GM12878 (cell line): ENCODE data around the gene CLIC3. TPM values are rescaled to one million over a fixed set of nuclear protein-coding genes. Genes with fewer than 3 reads are reported as not detected.

Experiments used
- ATAC-seq: fragments of 200-7000 bp; cut with Tn5 transposase; 3 replicates; pipeline ENCODE4 v1.9.1; 2020; ENCODE audit warnings: mild to moderate bottlenecking, moderate library complexity
- BruUV-seq: library from RNA; stranded (reverse); fragments of 400-500 nt; replicated peaks from 2 replicates; lab custom pipeline; 2021; lab: Mats Ljungman, UMichigan
- CTCF ChIA-PET: fragments of 300-600 bp; sonication (Branson Sonifier 250); formaldehyde crosslinking; extraction: SDS; loops from one replicate; lab custom pipeline; 2021; ENCODE audit warnings: inconsistent platforms; lab: Yijun Ruan, JAX
- POLR2A ChIA-PET: fragments of 350-600 bp; formaldehyde crosslinking; extraction: SDS; loops from one replicate; lab custom pipeline; 2021; ENCODE audit warnings: inconsistent platforms; lab: Charles Lee
- RAD21 ChIA-PET: fragments of 300-600 bp; sonication (Branson Sonifier 250); formaldehyde crosslinking; loops from one replicate; lab custom pipeline; 2023; ENCODE audit warnings: antibody characterized with exemption; ENCODE audit not compliant: unreplicated experiment; lab: Charles Lee
- SMC1A ChIA-PET: fragments of 300-600 bp; sonication (Branson Sonifier 250); formaldehyde crosslinking; loops from one replicate; lab custom pipeline; 2023; ENCODE audit not compliant: unreplicated experiment, uncharacterized antibody; lab: Charles Lee
- DNase-seq: peaks from one replicate; pipeline ENCODE4 v3.0.0-alpha.2; 2011; ENCODE audit warnings: low read depth, low spot score
- FAIRE-seq: peaks from 3 replicates; lab custom pipeline; 2011; peaks lifted over from hg19 to GRCh38; lab: Jason Lieb, UNC
- H2AFZ ChIP-seq: 2 replicates; pipeline ENCODE4 v1.6.0; 2011; ENCODE audit warnings: low read depth, low read length, control low read depth; ENCODE audit not compliant: control insufficient read depth
- H3K27ac ChIP-seq: 2 replicates; pipeline ENCODE4 v1.5.1; 2011; ENCODE audit warnings: control low read depth; ENCODE audit not compliant: control insufficient read depth, insufficient read depth
- H3K27me3 ChIP-seq, 2 experiments: replicated peaks in 1 of 2; 2 replicates each; pipeline versions ENCODE4 v1.6.0 to v1.6.1; 2011; ENCODE audit warnings: low read length in 1 of 2; ENCODE audit not compliant: control insufficient read depth in 2 of 2, insufficient read depth in 2 of 2
- H3K36me3 ChIP-seq, 2 experiments: 2 replicates each; pipeline ENCODE4 v1.5.1; 2011; ENCODE audit warnings: low read length in 1 of 2; ENCODE audit not compliant: control insufficient read depth in 2 of 2, insufficient read depth in 2 of 2
- H3K4me1 ChIP-seq: 2 replicates; pipeline ENCODE4 v1.6.1; 2011; ENCODE audit warnings: mild to moderate bottlenecking, low read length, moderate library complexity, mixed read lengths; ENCODE audit not compliant: control insufficient read depth, insufficient read depth
- H3K4me2 ChIP-seq: 2 replicates; pipeline ENCODE4 v1.6.0; 2011; ENCODE audit warnings: control low read depth; ENCODE audit not compliant: control insufficient read depth, insufficient read depth
- H3K4me3 ChIP-seq: fragments of 200-600 bp; sonication (generic); 2 replicates; pipeline ENCODE4 v1.5.1; 2016
- H3K79me2 ChIP-seq: 2 replicates; pipeline ENCODE4 v1.6.0; 2011; ENCODE audit warnings: low read length; ENCODE audit not compliant: control insufficient read depth, insufficient read depth
- H3K9ac ChIP-seq: 2 replicates; pipeline ENCODE4 v1.8.0; 2011; ENCODE audit warnings: low read length, control low read depth, mixed read lengths; ENCODE audit not compliant: control insufficient read depth, insufficient read depth
- H3K9me3 ChIP-seq: replicated peaks from 3 replicates; pipeline ENCODE4 v1.5.1; 2011; ENCODE audit warnings: mild to moderate bottlenecking, low read length; ENCODE audit not compliant: control insufficient read depth, insufficient read depth
- H4K20me1 ChIP-seq: 2 replicates; pipeline ENCODE4 v1.6.0; 2011; ENCODE audit not compliant: control insufficient read depth, insufficient read depth
- BRCA1 ChIP-seq: IDR thresholded peaks from 2 replicates; pipeline ENCODE4 v1.6.1; 2011; ENCODE audit warnings: low read depth, low read length, improper control_type of control experiment
- CBX3 ChIP-seq: fragments of 200-600 bp; sonication (generic); IDR thresholded peaks from 2 replicates; pipeline ENCODE4 v1.6.1; 2016; ENCODE audit warnings: low read depth, borderline replicate concordance
- DPF2 ChIP-seq: fragments of 450-650 bp; IDR thresholded peaks from 2 replicates; pipeline ENCODE4 v1.6.1; 2017; ENCODE audit warnings: mild to moderate bottlenecking
- EGR1 ChIP-seq, 2 experiments: IDR thresholded peaks; 1 replicate in 1 of 2; 2 replicates in 1 of 2; pipeline ENCODE4 v1.6.1; 2011 to 2012; ENCODE audit warnings: low read depth in 2 of 2, low read length in 2 of 2, borderline replicate concordance in 1 of 2, mild to moderate bottlenecking in 1 of 2, moderate library complexity in 1 of 2
- GABPA ChIP-seq: IDR thresholded peaks from 2 replicates; pipeline ENCODE4 v1.6.1; 2014; ENCODE audit warnings: antibody characterized with exemption, low read depth, mild to moderate bottlenecking, inconsistent platforms
- GATAD2B ChIP-seq: fragments of 450-650 bp; conservative IDR thresholded peaks from 2 replicates; pipeline ENCODE4 v1.6.1; 2017; ENCODE audit warnings: low read depth, mild to moderate bottlenecking, moderate library complexity
- HDAC6 ChIP-seq: fragments of 200-600 bp; sonication (generic); IDR thresholded peaks from one replicate; pipeline ENCODE4 v1.8.0; 2017; ENCODE audit warnings: antibody characterized with exemption; ENCODE audit not compliant: unreplicated experiment
- LARP7 ChIP-seq: fragments of 450-650 bp; IDR thresholded peaks from 2 replicates; pipeline ENCODE4 v1.6.1; 2017; ENCODE audit warnings: mild to moderate bottlenecking
- NFYA ChIP-seq: IDR thresholded peaks from 2 replicates; pipeline ENCODE4 v1.6.1; 2011; ENCODE audit warnings: low read depth, mild to moderate bottlenecking, low read length, improper control_type of control experiment, borderline replicate concordance
- NR2F1 ChIP-seq: fragments of 450-650 bp; conservative IDR thresholded peaks from 2 replicates; pipeline ENCODE4 v1.6.1; 2017; ENCODE audit warnings: mild to moderate bottlenecking
- RAD21 ChIP-seq: IDR thresholded peaks from 2 replicates; pipeline ENCODE4 v1.6.1; 2011; ENCODE audit warnings: mild to moderate bottlenecking, low read depth, low read length, moderate library complexity; ENCODE audit not compliant: insufficient read depth
- RAD51 ChIP-seq: fragments of 450-650 bp; IDR thresholded peaks from 2 replicates; pipeline ENCODE4 v1.6.1; 2016; ENCODE audit warnings: moderate library complexity, mild to moderate bottlenecking, inconsistent platforms
- RFX5 ChIP-seq: IDR thresholded peaks from 2 replicates; pipeline ENCODE4 v1.6.1; 2011; ENCODE audit warnings: low read depth, low read length, improper control_type of control experiment
- WGBS: methylation state at CpG from one replicate; pipeline ENCODE4 v1.1.6; 2016; ENCODE audit warnings: low lambda C conversion rate; ENCODE audit not compliant: insufficient replicate concordance, insufficient coverage; ENCODE audit errors: missing lambda C conversion rate; 5-methylcytosine and 5-hydroxymethylcytosine counted together
- in situ Hi-C: fragments of 300-500 bp; cut with MboI; formaldehyde crosslinking; loops from 9 replicates; pipeline ENCODE4 v1.14.3; 2018; ENCODE audit warnings: mixed read lengths
- intact Hi-C: fragments of 100-400 bp; cut with micrococcal nuclease; formaldehyde crosslinking; loops from one replicate; pipeline ENCODE4 v1.14.2; 2022; ENCODE audit not compliant: unreplicated experiment
- polyA plus RNA-seq, 11 experiments: library from polyadenylated mRNA; depleted of rRNA in 4 of 11; unstranded in 6 of 11; stranded (reverse) in 5 of 11; fragments of >200 nt; fragmentation: Nextera tagmentation in 4 of 11; fragmentation: Illumina TruSeq in 1 of 11; extraction: Ambion mirVana in 4 of 11; extraction: Trizol in 1 of 11; gene quantifications; 1 replicate in 1 of 11; 2 replicates in 10 of 11; pipeline versions ENCODE4 v1.2.1 to v1.2.3, GENCODE V29; 2011 to 2016; ENCODE audit warnings: inconsistent platforms in 2 of 11, missing spikeins in 2 of 11, low read depth in 1 of 11
- total RNA-seq, 4 experiments: library from RNA; depleted of rRNA in 3 of 4; stranded (reverse); fragments of >200 nt in 3 of 4; fragmentation: Illumina TruSeq in 1 of 4; extraction: Trizol in 1 of 4; gene quantifications; 2 replicates each; pipeline versions ENCODE4 v1.2.1 to v1.2.3, GENCODE V29; 2013 to 2021
- TF ChIP-seq, protein P1 (sequence below): fragments of 450-650 bp; IDR thresholded peaks from 2 replicates; pipeline ENCODE4 v1.6.1; 2016; ENCODE audit warnings: mild to moderate bottlenecking
- TF ChIP-seq, protein P2 (sequence below): fragments of 450-650 bp; IDR thresholded peaks from 2 replicates; pipeline ENCODE4 v1.6.1; 2018; ENCODE audit warnings: mild to moderate bottlenecking, low read depth, moderate library complexity; ENCODE audit not compliant: partially characterized antibody
- TF ChIP-seq, protein P3 (sequence below): fragments of 450-650 bp; IDR thresholded peaks from 2 replicates; pipeline ENCODE4 v1.6.1; 2017; ENCODE audit warnings: mild to moderate bottlenecking, low read depth, inconsistent platforms; ENCODE audit not compliant: poor library complexity, severe bottlenecking

The CLIC3 gene
- total and polyA plus RNA-seq, 10 of the 15 experiments (the other 5 are each of a cell fraction or from before 2014, with no cell fraction given) = 0.31 TPM; not detected in 9

DNA sequence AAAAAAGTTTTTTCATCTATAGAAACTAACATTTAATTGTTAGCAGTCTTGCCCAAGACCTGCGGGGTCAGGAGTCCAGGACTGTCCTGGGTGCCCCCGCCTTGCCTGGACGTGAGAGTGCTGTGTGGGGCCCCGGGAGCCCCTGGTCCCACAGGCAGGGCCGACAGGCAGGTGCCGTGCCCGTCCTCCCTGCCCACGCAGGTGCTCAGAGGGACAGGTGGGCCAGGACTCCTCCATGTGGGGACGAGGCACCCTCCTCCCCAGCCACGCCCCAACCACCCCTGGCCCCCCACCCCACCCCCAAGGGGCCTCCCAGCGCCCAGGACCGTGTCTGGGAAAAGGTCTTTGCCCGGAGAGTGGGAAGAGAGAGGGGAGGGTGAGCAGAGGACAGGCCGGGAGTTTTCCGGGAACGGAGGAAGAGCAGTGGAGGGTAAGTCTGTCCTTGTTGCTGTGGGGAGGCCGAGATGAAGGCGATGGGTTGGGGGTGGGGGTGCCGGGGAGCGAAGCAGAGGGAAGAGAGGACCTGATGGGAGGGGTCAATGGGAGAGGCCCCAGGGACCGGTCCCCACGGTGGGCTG lies 47.0 kb downstream of the CLIC3 start:
- ChIA-PET SMC1A (interaction anchor here (1.0 kb wide), 1 partner anchor 85 kb away, joined by 7 read pairs; no protein-coding TSS in a partner anchor), CTCF (interaction anchor here (1.0 to 3.5 kb wide), 4 partner anchors 81 to 114 kb away, joined by 3 to 163 read pairs (median 39); partner anchors contain the start of genes ABCA2 and FUT7), RAD21 (interaction anchor here (1.0 kb wide), 1 partner anchor 86 kb away, joined by 9 read pairs; no protein-coding TSS in a partner anchor), POLR2A (interaction anchor here (0.7 to 3.0 kb wide), 4 partner anchors 43 to 274 kb away, joined by 3 to 19 read pairs (median 4); partner anchors contain the start of gene PAXX)
- peak overlapping the region; percentile 62 for H3K9ac ChIP-seq
- H3K36me3 ChIP-seq = no peaks in the 10 kb centered on the region
- H4K20me1 ChIP-seq = no peaks in the 10 kb centered on the region
- ATAC-seq (peak; percentile 12; the same call in 2 of the 3 replicates), FAIRE-seq (no peak), DNase-seq (no peak)
- peak overlapping the region; percentile 77; the same call in 1 of the 2 replicates for H3K4me3 ChIP-seq
- peak overlapping the region; percentile 53 for H3K27ac ChIP-seq
- no peaks in the 10 kb centered on the region for H3K9me3 ChIP-seq
- in situ Hi-C loops = loop anchor here (5.0 kb wide), 1 partner anchor 88 kb away; no protein-coding TSS in a partner anchor
- TF ChIP-seq NR2F1 = no peak
- TF ChIP-seq GABPA = no peak
- no peak for TF ChIP-seq NFYA
- TF ChIP-seq BRCA1 = no peak
- no peak for TF ChIP-seq GATAD2B
- TF ChIP-seq, protein P1, sequence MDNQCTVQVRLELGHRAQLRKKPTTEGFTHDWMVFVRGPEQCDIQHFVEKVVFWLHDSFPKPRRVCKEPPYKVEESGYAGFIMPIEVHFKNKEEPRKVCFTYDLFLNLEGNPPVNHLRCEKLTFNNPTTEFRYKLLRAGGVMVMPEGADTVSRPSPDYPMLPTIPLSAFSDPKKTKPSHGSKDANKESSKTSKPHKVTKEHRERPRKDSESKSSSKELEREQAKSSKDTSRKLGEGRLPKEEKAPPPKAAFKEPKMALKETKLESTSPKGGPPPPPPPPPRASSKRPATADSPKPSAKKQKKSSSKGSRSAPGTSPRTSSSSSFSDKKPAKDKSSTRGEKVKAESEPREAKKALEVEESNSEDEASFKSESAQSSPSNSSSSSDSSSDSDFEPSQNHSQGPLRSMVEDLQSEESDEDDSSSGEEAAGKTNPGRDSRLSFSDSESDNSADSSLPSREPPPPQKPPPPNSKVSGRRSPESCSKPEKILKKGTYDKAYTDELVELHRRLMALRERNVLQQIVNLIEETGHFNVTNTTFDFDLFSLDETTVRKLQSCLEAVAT = no peak
- no peak for TF ChIP-seq HDAC6
- TF ChIP-seq CBX3 = no peak
- TF ChIP-seq LARP7 = no peak
- TF ChIP-seq, protein P2, sequence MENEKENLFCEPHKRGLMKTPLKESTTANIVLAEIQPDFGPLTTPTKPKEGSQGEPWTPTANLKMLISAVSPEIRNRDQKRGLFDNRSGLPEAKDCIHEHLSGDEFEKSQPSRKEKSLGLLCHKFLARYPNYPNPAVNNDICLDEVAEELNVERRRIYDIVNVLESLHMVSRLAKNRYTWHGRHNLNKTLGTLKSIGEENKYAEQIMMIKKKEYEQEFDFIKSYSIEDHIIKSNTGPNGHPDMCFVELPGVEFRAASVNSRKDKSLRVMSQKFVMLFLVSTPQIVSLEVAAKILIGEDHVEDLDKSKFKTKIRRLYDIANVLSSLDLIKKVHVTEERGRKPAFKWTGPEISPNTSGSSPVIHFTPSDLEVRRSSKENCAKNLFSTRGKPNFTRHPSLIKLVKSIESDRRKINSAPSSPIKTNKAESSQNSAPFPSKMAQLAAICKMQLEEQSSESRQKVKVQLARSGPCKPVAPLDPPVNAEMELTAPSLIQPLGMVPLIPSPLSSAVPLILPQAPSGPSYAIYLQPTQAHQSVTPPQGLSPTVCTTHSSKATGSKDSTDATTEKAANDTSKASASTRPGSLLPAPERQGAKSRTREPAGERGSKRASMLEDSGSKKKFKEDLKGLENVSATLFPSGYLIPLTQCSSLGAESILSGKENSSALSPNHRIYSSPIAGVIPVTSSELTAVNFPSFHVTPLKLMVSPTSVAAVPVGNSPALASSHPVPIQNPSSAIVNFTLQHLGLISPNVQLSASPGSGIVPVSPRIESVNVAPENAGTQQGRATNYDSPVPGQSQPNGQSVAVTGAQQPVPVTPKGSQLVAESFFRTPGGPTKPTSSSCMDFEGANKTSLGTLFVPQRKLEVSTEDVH = no peak
- TF ChIP-seq RFX5 = no peak
- TF ChIP-seq RAD51 = no peak
- no peak for TF ChIP-seq DPF2
- TF ChIP-seq, protein P3, sequence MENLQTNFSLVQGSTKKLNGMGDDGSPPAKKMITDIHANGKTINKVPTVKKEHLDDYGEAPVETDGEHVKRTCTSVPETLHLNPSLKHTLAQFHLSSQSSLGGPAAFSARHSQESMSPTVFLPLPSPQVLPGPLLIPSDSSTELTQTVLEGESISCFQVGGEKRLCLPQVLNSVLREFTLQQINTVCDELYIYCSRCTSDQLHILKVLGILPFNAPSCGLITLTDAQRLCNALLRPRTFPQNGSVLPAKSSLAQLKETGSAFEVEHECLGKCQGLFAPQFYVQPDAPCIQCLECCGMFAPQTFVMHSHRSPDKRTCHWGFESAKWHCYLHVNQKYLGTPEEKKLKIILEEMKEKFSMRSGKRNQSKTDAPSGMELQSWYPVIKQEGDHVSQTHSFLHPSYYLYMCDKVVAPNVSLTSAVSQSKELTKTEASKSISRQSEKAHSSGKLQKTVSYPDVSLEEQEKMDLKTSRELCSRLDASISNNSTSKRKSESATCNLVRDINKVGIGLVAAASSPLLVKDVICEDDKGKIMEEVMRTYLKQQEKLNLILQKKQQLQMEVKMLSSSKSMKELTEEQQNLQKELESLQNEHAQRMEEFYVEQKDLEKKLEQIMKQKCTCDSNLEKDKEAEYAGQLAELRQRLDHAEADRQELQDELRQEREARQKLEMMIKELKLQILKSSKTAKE = no peak
- TF ChIP-seq RAD21 = no peak
- no peak for TF ChIP-seq EGR1 (IDR thresholded peaks at IDR 0.05; ENCODE audit: borderline replicate concordance in 1 of 2, low read depth in 2 of 2, low read length in 2 of 2)
- intact Hi-C loops = loop anchor here (10.0 kb wide), 1 partner anchor 155 kb away; the partner anchor contains the start of genes CCDC183 and TMEM141
- H3K4me1 ChIP-seq = peaks cover 10% of the 10 kb centered on the region
- 18% methylated on average over 18 of the region's 22 CpGs for WGBS
- peak overlapping the region; percentile 98 for H3K4me2 ChIP-seq
- H2AFZ ChIP-seq = peak overlapping the region; percentile 97
- no TSS peak for BruUV-seq
- H3K27me3 ChIP-seq = no peaks in the 10 kb centered on the region
- peaks cover under 1% of the 10 kb centered on the region; the same call in 1 of the 2 replicates for H3K79me2 ChIP-seq
